Activated T-helper 1 cell treated with anti-CD3 and anti-CD28 coated beads, Interleukin-2, amount 50 U/mL, for 16 hours (primary cell): ENCODE measurements around the gene ADGRG6.

Source experiments
- DNase-seq, 2 donors: peaks; one replicate each; pipeline ENCODE4 v3.0.0-alpha.2; 2020; ENCODE audit warnings: low read depth in 1 of 2, low spot score in 1 of 2

Gene ADGRG6

DNA sequence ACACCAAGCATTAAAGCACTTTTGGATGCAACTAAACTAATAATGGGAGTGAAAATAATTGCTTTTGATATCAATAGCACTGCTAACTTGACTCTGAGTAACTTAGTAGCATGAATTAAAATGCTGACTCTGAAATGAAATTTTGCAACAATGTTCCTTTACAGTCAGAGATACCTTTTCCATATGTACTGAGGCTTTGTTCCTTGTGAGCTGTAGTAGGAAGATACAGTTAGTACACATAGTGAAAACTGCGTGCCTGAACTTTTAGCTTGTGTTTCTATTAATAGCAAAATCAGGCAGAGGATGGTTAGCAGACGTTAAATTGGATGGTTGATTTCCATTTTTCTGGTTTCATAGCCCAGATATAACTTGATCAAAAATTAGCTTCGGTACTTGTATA lies 18.6 kb downstream of the ADGRG6 start:
- DNase-seq: no peak

DNA sequence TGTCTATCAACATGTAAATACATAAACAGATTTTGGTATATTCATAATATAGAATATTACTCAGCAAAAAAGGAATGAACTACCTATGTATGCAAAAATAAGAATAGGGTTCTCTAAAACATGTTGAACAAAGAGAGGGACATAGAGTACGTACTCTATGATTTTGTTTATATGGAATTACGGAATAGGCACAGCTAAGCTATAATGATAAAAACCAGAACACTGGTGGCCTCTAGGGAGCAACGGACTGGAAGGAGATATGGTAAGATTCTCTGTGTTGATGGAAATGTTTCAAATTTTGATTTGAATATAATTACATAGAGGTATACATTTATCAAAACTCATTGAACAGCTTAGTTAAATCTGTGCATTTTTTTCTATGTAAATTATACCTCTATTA lies 19.6 kb downstream of the ADGRG6 start:
- no peak for DNase-seq

GRCh38 chr6:142322066-142322465 lies 20.3 kb downstream of the ADGRG6 start:
- DNase-seq: no peak

DNA sequence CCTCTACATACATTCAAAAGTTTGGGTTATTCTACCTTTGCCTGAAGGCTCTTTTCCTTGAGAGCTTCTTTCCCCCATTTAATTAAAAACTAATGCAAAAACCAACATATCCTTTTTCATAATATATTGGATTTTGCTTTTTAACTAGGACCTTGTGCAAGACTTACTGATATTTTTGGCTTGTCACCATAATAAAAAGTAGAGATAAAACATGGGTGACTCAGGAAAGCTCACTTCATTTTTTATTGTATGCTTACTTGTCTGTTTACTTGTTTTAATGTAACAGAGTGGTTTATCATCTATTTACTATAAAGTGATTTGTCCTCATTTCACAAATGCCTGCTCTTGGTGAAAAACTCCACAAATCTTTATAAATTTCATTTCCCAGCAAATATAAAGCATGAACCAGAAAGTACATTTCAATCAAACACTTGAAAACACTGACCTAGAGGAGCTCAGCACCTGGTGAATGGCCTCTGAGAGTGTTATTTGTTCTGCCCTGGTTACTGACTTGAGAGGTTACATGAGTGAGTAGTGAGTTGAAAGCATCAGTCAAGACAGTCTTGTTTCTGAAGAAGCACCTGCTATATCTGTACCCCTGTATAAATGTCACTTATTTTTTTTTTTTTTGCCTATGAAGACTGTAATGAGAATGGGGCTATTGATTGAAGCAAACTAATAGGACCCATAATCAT lies 20.8 kb downstream of the ADGRG6 start:
- DNase-seq: no peak

DNA sequence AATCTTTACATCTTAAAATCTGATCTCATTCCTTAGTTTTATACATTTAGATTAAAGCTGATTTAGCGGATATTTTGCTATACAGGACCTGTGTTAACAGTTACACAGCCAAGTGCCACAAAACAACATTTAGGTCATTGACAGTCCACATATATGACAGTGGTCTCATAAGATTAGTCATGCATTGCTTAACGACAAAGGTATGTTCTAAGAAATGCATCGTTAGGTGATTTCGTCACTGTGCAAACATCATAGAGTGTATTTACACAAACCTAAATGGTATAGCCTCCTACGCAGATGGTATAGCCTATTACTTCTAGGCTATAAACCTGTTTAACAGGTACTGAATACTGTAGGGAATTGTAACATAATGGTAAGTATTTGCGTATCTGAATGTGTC lies 21.6 kb downstream of the ADGRG6 start:
- DNase-seq: no peak

DNA sequence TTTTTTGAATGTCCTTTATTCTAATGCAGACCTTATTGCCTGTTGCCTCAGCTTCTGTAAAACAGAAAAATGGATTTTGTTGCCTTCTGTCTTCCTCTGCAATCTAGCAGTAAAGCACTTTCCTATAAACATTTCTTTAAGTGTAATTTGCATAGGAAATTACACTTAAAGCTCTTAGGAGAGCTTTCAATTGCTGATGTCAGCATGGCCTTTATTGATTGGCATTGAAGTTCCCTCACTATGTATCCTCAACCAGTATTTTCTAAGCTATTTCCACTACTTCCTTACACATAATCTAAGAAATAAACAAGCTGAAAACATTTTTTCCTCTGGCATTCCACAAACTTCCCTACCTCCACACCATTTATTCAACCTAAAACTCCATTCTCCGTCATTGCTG lies 22.3 kb downstream of the ADGRG6 start:
- DNase-seq: no peak

GRCh38 chr6:142325111-142325510 lies 23.3 kb downstream of the ADGRG6 start:
- DNase-seq: no peak

DNA sequence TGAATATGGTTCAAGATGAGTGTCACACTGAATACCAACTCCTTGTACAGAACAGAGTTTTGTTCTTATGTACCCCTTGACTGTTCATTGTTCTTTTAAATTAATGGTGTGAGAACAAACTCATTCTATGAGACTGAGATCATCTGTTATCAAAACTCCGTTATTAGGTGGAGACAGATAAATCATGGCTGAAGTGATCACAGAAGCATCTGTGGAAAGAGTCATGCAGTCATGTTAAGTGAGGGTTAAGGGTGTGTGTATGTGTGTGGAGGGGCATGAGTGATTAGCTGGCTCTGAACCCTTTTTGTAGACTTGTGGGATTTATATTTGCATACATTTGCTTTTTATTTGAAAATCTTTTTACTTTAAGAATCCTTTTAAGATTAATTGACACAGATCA lies 24.7 kb downstream of the ADGRG6 start:
- DNase-seq: no peak

- DNase-seq: no peak
These were observed 26.3 kb downstream of the ADGRG6 start for GRCh38 chr6:142328070-142328469.

DNA sequence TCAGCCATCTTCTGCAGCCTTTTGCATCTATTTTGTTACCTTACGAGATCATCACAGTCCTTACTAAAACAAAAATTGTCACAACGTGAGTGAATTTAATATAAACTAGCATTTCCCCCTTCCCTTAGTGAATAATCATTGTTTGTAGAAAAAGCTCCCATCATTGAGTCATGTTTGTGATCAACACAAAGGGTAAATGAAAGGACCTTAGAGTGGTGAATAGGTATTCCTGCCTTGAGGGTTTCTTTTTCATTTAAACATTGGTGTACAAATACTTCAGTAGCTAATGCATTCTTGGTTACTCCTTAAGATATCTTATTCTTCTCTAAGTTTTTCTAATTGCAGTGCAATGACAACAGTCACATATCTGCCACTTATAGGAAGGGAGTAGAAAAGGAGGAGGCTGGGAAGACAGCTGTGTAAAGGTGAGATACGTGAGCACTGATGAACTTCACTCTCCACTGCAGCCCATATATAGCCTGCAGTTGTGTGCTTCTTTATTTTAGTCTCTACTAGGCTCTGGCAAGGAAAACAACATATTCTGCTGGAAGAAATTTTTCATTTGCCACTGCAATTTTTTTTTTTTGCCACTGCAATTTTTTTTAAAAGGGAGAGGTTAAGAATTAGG lies 27.8 kb downstream of the ADGRG6 start:
- no peak for DNase-seq

DNA sequence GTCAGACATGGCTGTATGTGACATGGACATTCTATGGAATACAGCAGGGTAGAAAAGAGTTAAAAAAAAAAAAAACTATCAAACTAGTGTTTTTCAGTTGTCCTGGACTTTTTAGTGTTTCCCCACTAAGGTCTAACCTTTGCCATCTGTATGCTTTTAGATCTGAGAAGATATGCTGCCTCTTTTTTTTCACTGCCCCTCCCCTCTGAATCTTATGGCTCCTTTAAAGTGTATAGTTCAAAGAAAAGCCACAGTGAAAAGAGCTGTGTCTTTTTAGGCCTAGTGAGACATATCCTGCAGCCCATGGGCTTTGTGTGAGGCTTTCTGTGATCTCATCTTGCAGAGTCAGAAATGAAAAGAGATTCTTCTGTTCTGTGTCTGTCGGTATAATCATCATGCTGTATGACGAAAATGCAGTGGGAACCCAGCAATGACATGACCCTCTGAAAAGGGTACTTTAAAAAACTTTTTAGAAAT lies 29.3 kb downstream of the ADGRG6 start:
- no peak for DNase-seq

GRCh38 chr6:142331601-142332000 lies 29.8 kb downstream of the ADGRG6 start:
- DNase-seq: no peak

DNA sequence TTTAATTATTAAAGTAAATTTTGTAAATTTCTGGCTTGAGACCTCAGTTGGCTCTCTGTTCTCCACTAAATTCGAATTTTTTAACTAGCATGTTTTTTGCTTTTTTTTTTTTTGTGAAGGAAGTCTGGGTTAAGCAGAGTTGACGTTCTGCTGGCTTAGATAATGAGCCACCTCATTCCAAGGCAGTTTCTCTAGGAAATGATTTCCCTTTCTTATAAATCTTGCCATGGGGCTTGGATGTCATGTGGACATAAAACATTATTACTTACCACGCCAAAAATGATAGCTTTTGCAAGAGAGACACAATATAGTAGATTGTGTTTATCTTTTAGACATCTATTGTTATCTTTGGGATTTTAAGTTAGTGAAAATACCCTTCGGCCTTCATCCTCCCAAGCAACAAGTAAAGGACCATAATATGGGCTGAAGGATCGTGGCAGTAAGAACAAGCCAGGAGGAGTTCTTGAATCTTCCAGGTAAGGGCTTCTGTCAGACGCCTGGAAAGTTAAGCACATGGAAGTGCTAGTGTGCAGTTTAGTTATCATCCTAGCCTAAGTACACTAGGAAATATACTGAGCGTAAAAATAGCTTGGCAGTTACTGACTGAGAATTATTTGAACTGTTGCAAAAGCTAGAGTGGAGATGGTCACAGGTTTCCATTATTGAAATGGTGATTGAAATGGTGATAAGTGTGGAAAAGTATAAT lies 30.7 kb downstream of the ADGRG6 start:
- no peak for DNase-seq

DNA sequence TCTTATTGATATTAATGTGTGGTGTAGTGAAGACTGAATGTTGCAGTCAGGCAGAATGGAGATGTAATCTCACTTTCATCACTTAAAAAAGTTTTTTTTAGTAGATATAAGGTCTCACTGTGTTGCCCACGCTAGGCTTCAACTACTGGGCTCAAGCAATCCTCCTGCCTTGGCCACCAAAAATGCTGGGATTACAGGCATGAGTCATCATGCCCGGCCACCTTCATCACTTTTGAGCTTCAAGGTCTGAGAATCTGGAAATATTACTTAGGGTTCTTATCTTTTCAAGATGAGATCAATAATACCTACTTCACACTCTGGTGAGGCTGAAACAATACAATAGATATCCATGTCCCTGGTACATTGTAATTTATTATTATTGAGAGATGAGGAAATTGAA lies 31.6 kb downstream of the ADGRG6 start:
- no peak for DNase-seq

DNA sequence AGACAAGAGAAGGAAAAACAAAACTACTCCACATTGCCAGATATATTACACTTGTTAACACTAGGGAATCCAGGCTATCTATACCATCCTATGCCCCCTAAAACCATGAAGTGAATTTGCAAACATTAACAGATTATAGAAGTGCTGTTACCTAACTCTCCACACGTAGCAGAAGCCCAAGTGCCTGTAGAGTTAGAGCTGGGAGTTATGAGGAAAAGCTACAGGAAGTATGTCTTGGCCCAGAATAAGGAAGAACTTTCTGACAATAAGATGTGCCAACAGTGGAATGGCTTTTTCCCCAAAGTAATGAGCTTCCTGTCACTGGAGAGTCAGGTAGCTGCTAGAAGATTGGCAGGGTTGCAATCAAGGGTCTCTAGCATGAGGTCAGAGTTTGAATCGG lies 32.5 kb downstream of the ADGRG6 start:
- DNase-seq: no peak

DNA sequence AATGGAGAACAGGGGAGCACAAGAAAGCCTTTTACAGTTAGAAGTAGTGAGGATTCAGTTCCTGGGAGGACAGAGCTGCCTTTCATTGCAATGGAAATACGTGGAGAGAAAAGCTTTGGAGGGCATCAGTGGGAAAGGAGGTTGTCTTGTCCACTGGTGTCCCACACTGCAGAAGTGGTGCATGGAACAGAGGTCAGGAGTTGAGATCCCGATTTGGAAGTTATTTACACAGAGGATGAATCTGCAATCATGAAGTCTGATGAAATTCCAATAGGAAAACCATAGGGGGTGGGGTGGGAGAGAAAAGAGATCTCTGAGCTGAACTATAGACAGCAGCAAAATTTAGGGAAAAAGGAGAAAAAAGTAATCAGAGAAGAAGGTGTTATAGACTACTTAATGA lies 33.6 kb downstream of the ADGRG6 start:
- DNase-seq: no peak

DNA sequence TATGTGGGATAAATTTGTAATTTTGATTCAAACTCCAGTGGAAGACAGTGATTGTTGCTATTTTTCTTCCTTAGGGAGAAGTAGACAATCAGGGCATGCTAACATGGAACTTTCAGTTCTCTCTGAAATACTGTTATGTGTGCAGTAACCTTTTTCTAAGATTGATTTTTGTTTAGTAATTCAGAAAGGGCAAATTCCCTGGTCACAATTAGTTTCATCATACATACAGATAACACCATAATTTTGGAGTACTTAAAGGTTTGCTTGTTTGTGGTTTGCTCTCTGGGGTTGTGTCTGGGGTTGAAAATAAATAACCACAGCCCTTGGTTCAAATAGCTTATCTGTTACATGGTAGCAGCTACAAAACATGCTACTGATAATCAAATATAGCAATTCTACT lies 34.4 kb downstream of the ADGRG6 start:
- DNase-seq: no peak

DNA sequence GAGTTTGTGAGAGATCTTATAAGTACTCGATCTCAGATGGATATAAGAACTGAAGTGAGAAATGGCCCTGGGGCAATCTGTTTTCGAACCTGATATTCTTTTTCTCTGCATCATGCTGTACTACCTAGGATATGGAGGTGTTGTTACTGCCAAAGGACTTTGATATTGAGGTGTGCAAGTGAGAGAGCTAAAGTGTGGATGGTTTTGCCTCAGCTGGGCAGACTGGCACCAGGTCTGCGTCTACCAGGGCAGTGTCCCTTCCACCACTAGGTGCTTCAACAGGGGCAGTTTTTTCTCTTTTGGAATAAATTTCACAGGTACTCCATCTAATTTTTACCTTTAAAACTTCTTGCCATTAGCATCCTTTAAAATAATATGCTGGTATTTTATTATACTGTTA lies 35.0 kb downstream of the ADGRG6 start:
- DNase-seq: no peak

DNA sequence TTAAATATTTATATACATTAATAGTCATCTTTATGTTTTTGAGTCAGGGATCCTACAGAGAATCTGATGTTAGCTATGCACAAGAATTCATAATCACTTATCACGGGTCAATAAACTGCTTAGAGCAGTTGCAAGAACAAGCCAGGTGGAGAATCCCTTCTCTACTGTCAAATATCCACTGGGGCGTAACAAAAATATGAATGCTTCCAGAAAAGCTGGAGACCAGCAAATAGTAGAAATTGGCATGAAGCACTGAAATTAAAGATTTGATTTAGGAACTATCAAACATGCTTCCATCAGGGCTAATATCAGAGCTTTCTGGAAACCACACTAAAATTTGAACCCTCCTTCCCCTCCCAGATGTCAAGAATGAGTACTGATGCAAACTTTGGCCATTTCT lies 37.3 kb downstream of the ADGRG6 start:
- no peak for DNase-seq

GRCh38 chr6:142339968-142340658 lies 38.3 kb downstream of the ADGRG6 start:
- DNase-seq: no peak

DNA sequence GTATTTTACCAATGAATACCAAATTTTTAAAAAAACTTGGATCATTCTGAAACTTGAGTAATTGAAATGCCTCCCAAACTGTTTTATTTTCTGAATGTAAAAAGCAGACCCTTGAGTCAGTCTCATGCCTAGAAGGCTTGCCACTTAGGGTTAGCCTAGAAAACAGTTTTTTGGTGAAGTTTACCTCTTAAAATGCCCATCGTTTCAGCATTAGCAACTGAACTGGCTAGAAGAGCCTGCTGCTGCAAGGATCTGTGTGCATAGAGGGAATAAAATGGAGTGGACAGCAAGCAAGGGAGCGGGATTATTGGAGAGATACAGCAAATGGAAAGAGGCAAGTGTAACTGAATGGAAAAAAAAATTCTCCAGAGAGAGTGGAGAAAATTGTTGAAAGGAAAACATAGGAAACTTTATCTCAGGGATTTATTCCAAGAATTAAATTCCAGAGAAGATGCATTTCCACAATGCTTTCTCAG lies 40.1 kb downstream of the ADGRG6 start:
- no peak for DNase-seq

- DNase-seq: no peak
These were observed 41.2 kb downstream of the ADGRG6 start for GRCh38 chr6:142342986-142343385.
